22Rv1 (cell line): Measurements from ENCODE around the gene MON1B.

Experiments used
- ZFX ChIP-seq: fragments of 450-650 bp; IDR thresholded peaks from 2 replicates; pipeline ENCODE4 v1.6.1; 2017; ENCODE audit warnings: antibody characterized with exemption, borderline replicate concordance
- TF ChIP-seq, protein P1 (sequence below): fragments of 450-650 bp; IDR thresholded peaks from 2 replicates; pipeline ENCODE4 v1.5.1; 2017; ENCODE audit warnings: mild to moderate bottlenecking

GRCh38 chr16:77197747-77198146 is 6.8 kb downstream of the MON1B start:
- TF ChIP-seq, protein P1, sequence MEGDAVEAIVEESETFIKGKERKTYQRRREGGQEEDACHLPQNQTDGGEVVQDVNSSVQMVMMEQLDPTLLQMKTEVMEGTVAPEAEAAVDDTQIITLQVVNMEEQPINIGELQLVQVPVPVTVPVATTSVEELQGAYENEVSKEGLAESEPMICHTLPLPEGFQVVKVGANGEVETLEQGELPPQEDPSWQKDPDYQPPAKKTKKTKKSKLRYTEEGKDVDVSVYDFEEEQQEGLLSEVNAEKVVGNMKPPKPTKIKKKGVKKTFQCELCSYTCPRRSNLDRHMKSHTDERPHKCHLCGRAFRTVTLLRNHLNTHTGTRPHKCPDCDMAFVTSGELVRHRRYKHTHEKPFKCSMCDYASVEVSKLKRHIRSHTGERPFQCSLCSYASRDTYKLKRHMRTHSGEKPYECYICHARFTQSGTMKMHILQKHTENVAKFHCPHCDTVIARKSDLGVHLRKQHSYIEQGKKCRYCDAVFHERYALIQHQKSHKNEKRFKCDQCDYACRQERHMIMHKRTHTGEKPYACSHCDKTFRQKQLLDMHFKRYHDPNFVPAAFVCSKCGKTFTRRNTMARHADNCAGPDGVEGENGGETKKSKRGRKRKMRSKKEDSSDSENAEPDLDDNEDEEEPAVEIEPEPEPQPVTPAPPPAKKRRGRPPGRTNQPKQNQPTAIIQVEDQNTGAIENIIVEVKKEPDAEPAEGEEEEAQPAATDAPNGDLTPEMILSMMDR = no peak
- TF ChIP-seq ZFX = no peak
